PFSK-1 (cell line): ENCODE results near the gene CD8B2.

ENCODE experiments used
- FOXP2 ChIP-seq: optimal IDR thresholded peaks from 2 replicates; pipeline ENCODE3; 2011; ENCODE audit warnings: borderline replicate concordance, control low read depth, inconsistent platforms; ENCODE audit not compliant: insufficient read depth; ENCODE audit errors: extremely low read length, extremely low read depth
- POLR2AphosphoS5 ChIP-seq: IDR thresholded peaks from 2 replicates; pipeline ENCODE4 v1.6.1; 2012; ENCODE audit warnings: low read depth, mild to moderate bottlenecking, control low read depth, low read length, moderate library complexity
- SIN3A ChIP-seq: IDR thresholded peaks from 2 replicates; pipeline ENCODE4 v1.6.1; 2012; ENCODE audit warnings: mild to moderate bottlenecking, low read length, moderate library complexity, borderline replicate concordance; ENCODE audit not compliant: insufficient read depth
- TAF1 ChIP-seq: IDR thresholded peaks from 2 replicates; pipeline ENCODE4 v1.6.1; 2012; ENCODE audit warnings: low read length, control low read depth, borderline replicate concordance; ENCODE audit not compliant: insufficient read depth
- TF ChIP-seq, protein P1 (sequence below), 2 experiments: IDR thresholded peaks; 2 replicates each; pipeline versions ENCODE4 v1.6.1 to v1.8.0; 2011 to 2012; ENCODE audit warnings: low read depth in 2 of 2, low read length in 2 of 2, control low read depth in 1 of 2, inconsistent platforms in 1 of 2, mild to moderate bottlenecking in 1 of 2, moderate library complexity in 1 of 2; ENCODE audit not compliant: insufficient read depth in 1 of 2

Gene CD8B2

DNA sequence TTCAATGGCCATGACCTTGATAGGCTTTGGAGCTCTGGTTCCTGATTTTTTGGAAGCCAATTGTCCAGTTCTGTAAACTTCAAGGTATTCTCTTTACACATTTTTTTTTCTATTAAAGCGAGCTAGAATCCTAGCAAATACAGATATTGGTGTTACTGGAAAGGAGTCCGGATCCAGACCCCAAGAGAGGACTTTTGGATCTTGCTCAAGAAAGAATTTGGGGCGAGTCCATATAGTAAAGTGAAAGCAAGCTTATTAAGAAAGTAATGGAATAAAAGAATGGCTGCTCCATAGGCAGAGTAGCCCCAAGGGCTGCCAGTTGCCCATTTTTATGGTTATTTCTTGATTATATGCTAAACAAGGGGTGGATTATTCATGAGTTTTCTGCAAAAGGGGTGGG is 45.1 kb downstream of the CD8B2 start:
- no peak for TF ChIP-seq SIN3A
- no peak for TF ChIP-seq TAF1
- TF ChIP-seq POLR2AphosphoS5 = no peak
- TF ChIP-seq FOXP2 = no peak
- TF ChIP-seq, protein P1, sequence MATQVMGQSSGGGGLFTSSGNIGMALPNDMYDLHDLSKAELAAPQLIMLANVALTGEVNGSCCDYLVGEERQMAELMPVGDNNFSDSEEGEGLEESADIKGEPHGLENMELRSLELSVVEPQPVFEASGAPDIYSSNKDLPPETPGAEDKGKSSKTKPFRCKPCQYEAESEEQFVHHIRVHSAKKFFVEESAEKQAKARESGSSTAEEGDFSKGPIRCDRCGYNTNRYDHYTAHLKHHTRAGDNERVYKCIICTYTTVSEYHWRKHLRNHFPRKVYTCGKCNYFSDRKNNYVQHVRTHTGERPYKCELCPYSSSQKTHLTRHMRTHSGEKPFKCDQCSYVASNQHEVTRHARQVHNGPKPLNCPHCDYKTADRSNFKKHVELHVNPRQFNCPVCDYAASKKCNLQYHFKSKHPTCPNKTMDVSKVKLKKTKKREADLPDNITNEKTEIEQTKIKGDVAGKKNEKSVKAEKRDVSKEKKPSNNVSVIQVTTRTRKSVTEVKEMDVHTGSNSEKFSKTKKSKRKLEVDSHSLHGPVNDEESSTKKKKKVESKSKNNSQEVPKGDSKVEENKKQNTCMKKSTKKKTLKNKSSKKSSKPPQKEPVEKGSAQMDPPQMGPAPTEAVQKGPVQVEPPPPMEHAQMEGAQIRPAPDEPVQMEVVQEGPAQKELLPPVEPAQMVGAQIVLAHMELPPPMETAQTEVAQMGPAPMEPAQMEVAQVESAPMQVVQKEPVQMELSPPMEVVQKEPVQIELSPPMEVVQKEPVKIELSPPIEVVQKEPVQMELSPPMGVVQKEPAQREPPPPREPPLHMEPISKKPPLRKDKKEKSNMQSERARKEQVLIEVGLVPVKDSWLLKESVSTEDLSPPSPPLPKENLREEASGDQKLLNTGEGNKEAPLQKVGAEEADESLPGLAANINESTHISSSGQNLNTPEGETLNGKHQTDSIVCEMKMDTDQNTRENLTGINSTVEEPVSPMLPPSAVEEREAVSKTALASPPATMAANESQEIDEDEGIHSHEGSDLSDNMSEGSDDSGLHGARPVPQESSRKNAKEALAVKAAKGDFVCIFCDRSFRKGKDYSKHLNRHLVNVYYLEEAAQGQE (IDR thresholded peaks at IDR 0.05; ENCODE audit: insufficient read depth in 1 of 2, low read depth in 2 of 2, low read length in 2 of 2) = no peak

DNA sequence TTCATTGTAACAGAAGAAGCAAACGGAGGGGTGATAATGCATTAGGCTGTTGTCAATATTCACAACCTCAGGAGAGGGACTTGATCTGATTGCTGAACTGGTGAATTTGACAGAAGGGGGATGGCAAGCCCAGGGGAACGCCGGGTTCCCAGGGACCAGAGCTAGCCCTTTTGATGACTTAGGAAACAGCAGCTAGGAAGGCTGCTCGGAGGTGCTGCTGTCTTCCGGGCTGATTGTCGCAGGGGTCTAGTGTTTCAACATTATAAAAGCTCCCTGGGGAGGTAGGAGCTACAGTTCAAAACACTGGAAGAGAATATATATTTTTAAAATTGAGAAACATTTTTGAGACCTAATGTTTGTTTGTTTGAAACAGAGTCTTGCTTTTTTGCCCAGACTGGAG is 47.3 kb downstream of the CD8B2 start:
- TF ChIP-seq, protein P1 (IDR thresholded peaks at IDR 0.05; ENCODE audit: insufficient read depth in 1 of 2, low read depth in 2 of 2, low read length in 2 of 2) = no peak
- TF ChIP-seq POLR2AphosphoS5 = no peak
- no peak for TF ChIP-seq SIN3A
- no peak for TF ChIP-seq FOXP2
- no peak for TF ChIP-seq TAF1

DNA sequence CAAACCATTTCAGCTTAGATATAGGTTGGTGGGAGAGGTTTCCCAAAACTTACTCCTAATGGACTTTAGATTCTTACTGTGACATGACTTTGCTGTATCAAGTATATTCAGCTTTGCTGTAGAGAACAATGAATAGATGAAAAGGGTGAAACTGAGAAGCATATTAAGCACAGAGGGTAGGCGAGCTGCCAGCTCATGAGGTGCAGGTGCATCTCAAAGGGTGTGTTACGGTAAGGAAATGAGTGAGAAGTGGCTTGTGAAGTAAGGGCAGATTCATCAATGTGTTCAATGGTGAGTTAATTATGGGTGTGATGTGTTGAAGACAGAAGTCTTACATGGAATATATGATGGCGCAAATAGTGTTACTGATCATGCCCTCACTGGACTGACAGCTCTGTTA is 49.3 kb downstream of the CD8B2 start:
- no peak for TF ChIP-seq SIN3A
- TF ChIP-seq, protein P1 (IDR thresholded peaks at IDR 0.05; ENCODE audit: insufficient read depth in 1 of 2, low read depth in 2 of 2, low read length in 2 of 2) = no peak
- no peak for TF ChIP-seq TAF1
- TF ChIP-seq FOXP2 = no peak
- no peak for TF ChIP-seq POLR2AphosphoS5

DNA sequence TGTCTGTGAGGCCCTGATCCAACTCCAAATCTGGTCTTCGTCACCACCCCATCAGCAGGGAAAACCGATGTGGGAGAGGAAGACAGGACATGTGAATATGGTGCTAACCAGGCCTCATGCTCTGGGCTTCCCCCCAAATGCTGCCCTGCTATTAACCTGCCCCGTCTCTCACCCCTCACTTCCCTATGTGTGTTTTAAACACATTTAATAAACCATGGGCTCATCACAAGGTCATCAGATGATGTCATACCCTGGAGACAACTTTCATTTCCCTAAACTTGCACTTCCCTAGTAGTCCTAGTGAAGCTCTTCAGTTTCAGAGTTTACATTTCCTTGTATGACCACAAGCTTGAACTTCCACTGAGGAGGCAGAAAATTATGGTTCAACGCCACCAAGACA is 49.9 kb downstream of the CD8B2 start:
- TF ChIP-seq POLR2AphosphoS5 = no peak
- TF ChIP-seq FOXP2 = no peak
- TF ChIP-seq, protein P1 (IDR thresholded peaks at IDR 0.05; ENCODE audit: insufficient read depth in 1 of 2, low read depth in 2 of 2, low read length in 2 of 2) = no peak
- TF ChIP-seq SIN3A = no peak
- TF ChIP-seq TAF1 = no peak

DNA sequence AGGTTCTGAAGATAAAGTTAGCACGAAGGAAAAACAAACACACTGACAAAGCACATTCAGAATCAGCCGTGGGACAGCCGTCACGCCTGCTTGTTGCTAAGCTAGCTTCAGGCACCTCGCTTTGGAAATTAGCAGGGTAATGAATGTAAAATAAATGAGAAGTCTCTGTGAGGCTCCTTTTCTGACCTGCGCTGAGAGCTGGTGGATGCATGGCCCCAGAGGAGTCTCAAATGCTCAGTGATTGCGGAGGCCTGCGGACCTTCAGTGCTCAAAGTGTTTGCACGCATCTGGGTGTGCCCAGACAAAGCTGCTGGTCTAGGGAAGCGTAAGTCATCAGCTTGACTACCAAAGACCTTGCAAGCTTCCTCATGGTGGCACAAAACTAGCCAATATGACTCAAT is 50.6 kb downstream of the CD8B2 start:
- no peak for TF ChIP-seq POLR2AphosphoS5
- TF ChIP-seq, protein P1 (IDR thresholded peaks at IDR 0.05; ENCODE audit: insufficient read depth in 1 of 2, low read depth in 2 of 2, low read length in 2 of 2) = no peak
- TF ChIP-seq FOXP2 = no peak
- no peak for TF ChIP-seq SIN3A
- TF ChIP-seq TAF1 = no peak
